Measurements from ENCODE around the gene RNU4-1. TPM values are rescaled to one million over a fixed set of nuclear protein-coding genes. Genes with fewer than 3 reads are reported as not detected.

The RNU4-1 gene
- total RNA-seq, 1 experiment from 2014 or later: 2,323 TPM

GRCh38 chr12:120264086-120264903 is 28.7 kb downstream of the RNU4-1 start:
- no TSS peak for BruUV-seq (replicated peaks)
- no peak for ATAC-seq
- H3K27ac ChIP-seq (ENCODE audit: low read depth, low read length): peak overlapping the region; percentile 93
- H3K9me3 ChIP-seq (ENCODE audit: control insufficient read depth in 1 of 2, insufficient read depth in 1 of 2, low read depth in 1 of 2, low read length in 2 of 2): no peaks in the 10 kb centered on the region
- TF ChIP-seq SIN3A (IDR thresholded peaks at IDR 0.05; ENCODE audit: low read depth) (no peak), JUND (IDR thresholded peaks at IDR 0.05) (no peak), CBX3 (IDR thresholded peaks at IDR 0.05; ENCODE audit: low read depth) (no peak), ATF3 (IDR thresholded peaks at IDR 0.05) (no peak)
- CTCF ChIA-PET: interaction anchor here (1.1 to 8.7 kb wide), 3 partner anchors 35 to 68 kb away, joined by 3 to 181 read pairs (median 6); no protein-coding TSS in a partner anchor
- no peaks in the 10 kb centered on the region for H3K9me2 ChIP-seq (ENCODE audit: insufficient read depth)
- H3K9ac ChIP-seq (ENCODE audit: low read length): peak overlapping the region; percentile 89
- no peaks in the 10 kb centered on the region for H4K20me1 ChIP-seq (ENCODE audit: insufficient read depth)
- peak overlapping the region; percentile 66 to 85 for H3K4me3 ChIP-seq (replicated peaks in 1 of 2; ENCODE audit: low read depth in 1 of 2, low read length in 2 of 2)
- peaks cover 44 to 67% of the 10 kb centered on the region in 2 experiments for H3K4me1 ChIP-seq (ENCODE audit: control insufficient read depth in 1 of 2, insufficient read depth in 2 of 2, low read length in 2 of 2)
- peaks cover 0 to 7% of the 10 kb centered on the region in 2 experiments; a peak in 1 of 4 replicates for H3K36me3 ChIP-seq (ENCODE audit: control insufficient read depth in 1 of 2, insufficient read depth in 2 of 2, low read length in 2 of 2)
- H3K4me2 ChIP-seq (ENCODE audit: low read length): peak overlapping the region; percentile 85
- RAD21 ChIA-PET (ENCODE audit: low non-redundant PET in 1 of 2, low total read pairs in 2 of 2, uncharacterized antibody in 2 of 2, unreplicated experiment in 2 of 2): interaction anchor here (0.6 to 6.5 kb wide), 3 partner anchors 34 to 44 kb away, joined by 3 to 62 read pairs (median 33); no protein-coding TSS in a partner anchor
- H3K27me3 ChIP-seq (ENCODE audit: insufficient read depth, low read length): no peaks in the 10 kb centered on the region
- intact Hi-C loops (cut with micrococcal nuclease): no loop called here
- no peak for DNase-seq (ENCODE audit: low read depth, low spot score)
- H2AFZ ChIP-seq (ENCODE audit: low read depth, low read length, poor library complexity, severe bottlenecking): no peak overlapping the region
- POLR2A ChIA-PET: interaction anchor here (3.8 to 8.6 kb wide), 3 partner anchors 27 to 63 kb away, joined by 31 to 123 read pairs (median 112); partner anchors contain the start of genes RNU4-1, RNU4-2 and RPLP0
- peaks cover 61% of the 10 kb centered on the region for H3K79me2 ChIP-seq (ENCODE audit: insufficient read depth, low read length)

GRCh38 chr12:120263748-120264085 is 29.3 kb downstream of the RNU4-1 start:
- peak overlapping the region; percentile 89 for H3K9ac ChIP-seq (ENCODE audit: low read length)
- peaks cover 45 to 68% of the 10 kb centered on the region in 2 experiments for H3K4me1 ChIP-seq (ENCODE audit: control insufficient read depth in 1 of 2, insufficient read depth in 2 of 2, low read length in 2 of 2)
- RAD21 ChIA-PET (ENCODE audit: low non-redundant PET in 1 of 2, low total read pairs in 2 of 2, uncharacterized antibody in 2 of 2, unreplicated experiment in 2 of 2): interaction anchor here (4.4 to 6.5 kb wide), 2 partner anchors 34 to 35 kb away, joined by 33 to 62 read pairs; no protein-coding TSS in a partner anchor
- no peaks in the 10 kb centered on the region for H4K20me1 ChIP-seq (ENCODE audit: insufficient read depth)
- peak overlapping the region; percentile 85 for H3K4me2 ChIP-seq (ENCODE audit: low read length)
- no peaks in the 10 kb centered on the region for H3K9me2 ChIP-seq (ENCODE audit: insufficient read depth)
- DNase-seq (ENCODE audit: low read depth, low spot score) (no peak), ATAC-seq (no peak)
- H3K79me2 ChIP-seq (ENCODE audit: insufficient read depth, low read length): peaks cover 67% of the 10 kb centered on the region
- H3K27ac ChIP-seq (ENCODE audit: low read depth, low read length): peak overlapping the region; percentile 93
- no peaks in the 10 kb centered on the region for H3K27me3 ChIP-seq (ENCODE audit: insufficient read depth, low read length)
- BruUV-seq (replicated peaks): no TSS peak
- no peaks in the 10 kb centered on the region for H3K9me3 ChIP-seq (ENCODE audit: control insufficient read depth in 1 of 2, insufficient read depth in 1 of 2, low read depth in 1 of 2, low read length in 2 of 2)
- no peak overlapping the region for H2AFZ ChIP-seq (ENCODE audit: low read depth, low read length, poor library complexity, severe bottlenecking)
- POLR2A ChIA-PET: interaction anchor here (2.8 to 8.6 kb wide), 4 partner anchors 16 to 62 kb away, joined by 19 to 123 read pairs (median 72); partner anchors contain the start of genes RNU4-1, RNU4-2 and RPLP0
- H3K4me3 ChIP-seq (replicated peaks in 1 of 2; ENCODE audit: low read depth in 1 of 2, low read length in 2 of 2): peak overlapping the region; percentile 66 to 85
- intact Hi-C loops (cut with micrococcal nuclease): no loop called here
- TF ChIP-seq POLR2AphosphoS5 (IDR thresholded peaks at IDR 0.05; ENCODE audit: low read depth, low read length) (no peak; the same call in 1 of the 2 replicates), SP1 (IDR thresholded peaks at IDR 0.05; ENCODE audit: low read depth) (no peak), FOSL1 (IDR thresholded peaks at IDR 0.05; ENCODE audit: low read depth) (no peak), ZNF274 (IDR thresholded peaks at IDR 0.05; ENCODE audit: low read depth, low read length) (no peak), CTCF (IDR thresholded peaks at IDR 0.05 in 2 of 3, conservative IDR thresholded peaks at IDR 0.05 in 1 of 3; ENCODE audit: borderline replicate concordance in 1 of 3, insufficient read depth in 1 of 3, low read depth in 2 of 3, low read length in 2 of 3) (no peak), ZBTB33 (IDR thresholded peaks at IDR 0.05; ENCODE audit: extremely low read depth, insufficient replicate concordance, low read length) (no peak), YY1 (IDR thresholded peaks at IDR 0.05; ENCODE audit: extremely low read depth, insufficient replicate concordance, low read depth, low read length) (no peak), TCF7L2 (IDR thresholded peaks at IDR 0.05; ENCODE audit: borderline replicate concordance, extremely low read depth, insufficient read depth, insufficient read length) (no peak)
- peaks cover 0 to 7% of the 10 kb centered on the region in 2 experiments; a peak in 1 of 4 replicates for H3K36me3 ChIP-seq (ENCODE audit: control insufficient read depth in 1 of 2, insufficient read depth in 2 of 2, low read length in 2 of 2)
- CTCF ChIA-PET: interaction anchor here (8.7 kb wide), 1 partner anchor 34 kb away, joined by 181 read pairs; no protein-coding TSS in a partner anchor
